Heart left ventricle (tissue), 16 donors: ENCODE data around the gene ZNF853. TPM values are rescaled to one million over a fixed set of nuclear protein-coding genes. Genes with fewer than 3 reads are reported as not detected.
A peak's percentile ranks its signal among the peaks of the same experiment; 100 is the strongest.
"Not testable (repeated sequence)": the region's sequence is repeated elsewhere in the genome, so short reads cannot be mapped to it uniquely, and the experiment has no call there.

ENCODE experiments used
- ATAC-seq, 4 donors: fragments of 200-7000 bp; cut with Tn5 transposase; one replicate each; pipeline ENCODE4 v1.9.1; 2020 to 2022; ENCODE audit warnings: moderate library complexity in 4 of 4, mild to moderate bottlenecking in 3 of 4, moderate number of reproducible peaks in 1 of 4
- DNase-seq, 5 donors: peaks; one replicate each; pipeline ENCODE4 v3.0.0-alpha.2; 2020
- H3K27ac ChIP-seq, 12 donors: fragments of 200-600 bp; sonication (generic) in 4 of 12; one replicate each; pipeline versions ENCODE4 v1.5.0 to v1.8.0; 2016 to 2022; ENCODE audit warnings: mild to moderate bottlenecking in 2 of 12
- H3K27me3 ChIP-seq, 9 donors: fragments of 200-600 bp; sonication (generic) in 2 of 9; one replicate each; pipeline versions ENCODE4 v1.5.1 to v1.8.0; 2016 to 2022; ENCODE audit warnings: mild to moderate bottlenecking in 3 of 9
- H3K36me3 ChIP-seq, 9 donors: fragments of 200-600 bp; sonication (generic) in 2 of 9; one replicate each; pipeline versions ENCODE4 v1.5.0 to v1.8.0; 2018 to 2022; ENCODE audit warnings: mild to moderate bottlenecking in 2 of 9
- H3K4me1 ChIP-seq, 12 donors: fragments of 200-600 bp; sonication (generic) in 4 of 12; one replicate each; pipeline versions ENCODE4 v1.5.0 to v1.8.0; 2016 to 2022; ENCODE audit warnings: mild to moderate bottlenecking in 3 of 12
- H3K4me3 ChIP-seq, 12 donors: fragments of 200-600 bp; sonication (generic) in 4 of 12; one replicate each; pipeline versions ENCODE4 v1.5.0 to v1.8.0; 2017 to 2022; ENCODE audit warnings: mild to moderate bottlenecking in 9 of 12, moderate library complexity in 4 of 12
- H3K9me3 ChIP-seq, 12 donors: fragments of 200-600 bp; sonication (generic) in 4 of 12; one replicate each; pipeline versions ENCODE4 v1.5.0 to v1.8.0; 2016 to 2022; ENCODE audit warnings: mild to moderate bottlenecking in 1 of 12
- CTCF ChIP-seq, 12 donors: fragments of 200-600 bp; sonication (generic) in 4 of 12; IDR thresholded peaks; one replicate each; pipeline versions ENCODE4 v1.5.0 to v1.8.0; 2018 to 2022; ENCODE audit warnings: antibody characterized with exemption in 12 of 12, mild to moderate bottlenecking in 5 of 12
- POLR2A ChIP-seq, 2 donors: fragments of 450-650 bp; IDR thresholded peaks; one replicate each; pipeline ENCODE4 v1.6.1; 2017; ENCODE audit warnings: antibody characterized with exemption in 2 of 2, mild to moderate bottlenecking in 2 of 2, moderate library complexity in 2 of 2
- WGBS, 4 donors: extraction: QIAGEN DNeasy Blood & Tissue Kit in 2 of 4; methylation state at CpG; one replicate each; pipeline versions ENCODE4 v1.1.5 to v1.1.7; 2013 to 2018; 5-methylcytosine and 5-hydroxymethylcytosine counted together
- intact Hi-C, 10 donors: fragments of 100-400 bp; cut with DNase I; formaldehyde crosslinking; loops; one replicate each; pipeline versions ENCODE4 v1.11.1 to v1.14.2; 2022
- polyA plus RNA-seq, 2 donors: library from polyadenylated mRNA; stranded (reverse); fragments of 200-250 nt; gene quantifications; one replicate each; pipeline ENCODE4 v1.2.3, GENCODE V29; 2013
- total RNA-seq, 9 donors: library from RNA; depleted of rRNA in 2 of 9; stranded (reverse); fragments of >200 nt in 2 of 9; fragmentation: NEBNext Ultra II Directional in 3 of 9; extraction: Animal tissue kit (Norgen Biotek cat#: 25700) in 3 of 9; gene quantifications; one replicate each; pipeline versions ENCODE4 v1.1.0 to v1.2.4, GENCODE V29; 2016 to 2023
- donor health status: ischemic (EF 13 %, LVEDD 7.1; RV severe dilation, severe dysfunction).
- donor health status: healthy with polysubstance abuse.
- donor health status: DM: no; HTN: yes; CAD: no.
- donor health status: DM: no; HTN: no; CAD: no.
- donor health status: ischemic (EF 25% LVEDD 6.9; RV normal size, moderate dysfunction).
- donor health status: ischemic (EF 25% LVEDD 5.7; RV mildly dilated, moderate dysfunction).
- donor health status: healthy.
- donor health status: DM: yes; HTN: yes; CAD: no.
- donor health status: ischemic (EF 35%, LVEDD 5.7; RV mildly dilated, moderate dysfunction).
- donor health status: nonischemic (EF 11% LVEDD 7.7; RV severe dilation, severe dysfunction).
- donor health status: DM: yes; HTN: yes; CAD: no.
- donor health status: PGD.
- donor health status: ischemic (EF 29% LVEDD 5.4; RV normal size, mild dysfunction).
- donor health status: nonischemic (EF 23%, LVEDD 6.1; RV moderate dilation, normal function).

ZNF853 gene
- total and polyA plus RNA-seq, 11 donors = 3.1 to 27.8 (median 11.5) TPM

GRCh38 chr7:6658618-6659345 lies 43.4 kb downstream of the ZNF853 start:
- no peak for TF ChIP-seq POLR2A (IDR thresholded peaks at IDR 0.05)
- no peak for TF ChIP-seq CTCF (IDR thresholded peaks at IDR 0.05)
- no peaks in the 10 kb centered on the region for H3K9me3 ChIP-seq
- WGBS, 4 donors = 26 to 37% (median 34%) methylated on average over 11 of the region's 11 CpGs
- H3K4me3 ChIP-seq = no peak overlapping the region
- H3K4me1 ChIP-seq = peaks cover 0 to 2% (median 0%) of the 10 kb centered on the region in 12 donors
- no peak overlapping the region for H3K27ac ChIP-seq
- ATAC-seq (no peak), DNase-seq (peak in 1 of 5 donors; percentile 11)
- peaks cover 0 to 5% (median 0%) of the 10 kb centered on the region in 9 donors for H3K27me3 ChIP-seq
- peaks cover 0 to 20% (median 15%) of the 10 kb centered on the region in 9 donors for H3K36me3 ChIP-seq
- intact Hi-C loops = no loop called here

- intact Hi-C loops, H3K4me3 ChIP-seq, H3K27me3 ChIP-seq, ATAC-seq, H3K4me1 ChIP-seq, DNase-seq, H3K27ac ChIP-seq: not testable (repeated sequence)
- peaks cover 0 to 81% (median 52%) of the 10 kb centered on the region in 12 donors for H3K9me3 ChIP-seq
- 97 to 100% (median 98%) methylated on average over 11 to 23 of the region's 34 CpGs; no CpG with 5 or more reads in 1 of the 4 donors for WGBS, 4 donors
- H3K36me3 ChIP-seq = peaks cover 0 to 14% (median 0%) of the 10 kb centered on the region in 9 donors
These were observed 55.4 kb downstream of the ZNF853 start for GRCh38 chr7:6670851-6671250.

Other genes starting within 250 kb of the ZNF853 start
- 100 to 1,000 TPM in 8 of 9 donors, 10 to 100 TPM in 1; 83.7 to 189 (median 153) TPM for gene RAC1, start 241.1 kb upstream of the ZNF853 start, total RNA-seq
- gene RAC1, start 241.1 kb upstream of the ZNF853 start, polyA plus RNA-seq = 100 to 1,000 TPM; 117 to 153 TPM
- gene DAGLB, start 167.7 kb upstream of the ZNF853 start, total RNA-seq = 10 to 100 TPM in 3 of 9 donors, 1 to 10 TPM in 6; 5.3 to 14.7 (median 7.4) TPM
- gene DAGLB, start 167.7 kb upstream of the ZNF853 start, polyA plus RNA-seq = 10 to 100 TPM in 1 of 2 donors, 1 to 10 TPM in 1; 4.1 to 17.2 TPM
- gene KDELR2, start 131.5 kb upstream of the ZNF853 start, total RNA-seq = 10 to 100 TPM; 35.8 to 86.5 (median 51.1) TPM
- gene KDELR2, start 131.5 kb upstream of the ZNF853 start, polyA plus RNA-seq = 10 to 100 TPM; 29.1 to 96.6 TPM
- under 1 TPM in 3 of 9 donors, not detected in 6; 0.08 to 0.16 (median 0.08) TPM for gene GRID2IP, start 64.1 kb upstream of the ZNF853 start, total RNA-seq
- gene GRID2IP, start 64.1 kb upstream of the ZNF853 start, polyA plus RNA-seq = under 1 TPM in 1 of 2 donors, not detected in 1; 0.01 TPM
- gene ZDHHC4, start 38.2 kb upstream of the ZNF853 start, total RNA-seq = 10 to 100 TPM; 26.2 to 45.5 (median 37.8) TPM
- gene ZDHHC4, start 38.2 kb upstream of the ZNF853 start, polyA plus RNA-seq = 10 to 100 TPM; 32.1 to 48.4 TPM
- 10 to 100 TPM; 11.7 to 22.7 (median 15.3) TPM for gene INTS15, start 25.6 kb upstream of the ZNF853 start, total RNA-seq
- 10 to 100 TPM in 1 of 2 donors, 1 to 10 TPM in 1; 7.1 to 15.6 TPM for gene INTS15, start 25.6 kb upstream of the ZNF853 start, polyA plus RNA-seq
- 10 to 100 TPM; 11.0 to 22.9 (median 14.5) TPM for gene ZNF316, start 21.7 kb downstream of the ZNF853 start, total RNA-seq
- 10 to 100 TPM; 11.4 to 13.5 TPM for gene ZNF316, start 21.7 kb downstream of the ZNF853 start, polyA plus RNA-seq
- 10 to 100 TPM; 11.4 to 20.1 (median 15.0) TPM for gene ZNF12, start 91.3 kb downstream of the ZNF853 start, total RNA-seq
- gene ZNF12, start 91.3 kb downstream of the ZNF853 start, polyA plus RNA-seq = 10 to 100 TPM in 1 of 2 donors, 1 to 10 TPM in 1; 6.4 to 11.0 TPM
- gene RSPH10B2, start 138.5 kb downstream of the ZNF853 start, total RNA-seq = not detected
- gene RSPH10B2, start 138.5 kb downstream of the ZNF853 start, polyA plus RNA-seq = not detected
- gene CCZ1B, start 210.7 kb downstream of the ZNF853 start, total RNA-seq = 10 to 100 TPM; 12.8 to 42.2 (median 24.4) TPM
- gene CCZ1B, start 210.7 kb downstream of the ZNF853 start, polyA plus RNA-seq = 10 to 100 TPM; 22.8 to 23.8 TPM